Measurements from ENCODE around the gene KRTAP5-3. TPM values are rescaled to one million over a fixed set of nuclear protein-coding genes. Genes with fewer than 3 reads are reported as not detected.
A peak's percentile ranks its signal among the peaks of the same experiment; 100 is the strongest.
"Not testable (repeated sequence)": the region's sequence is repeated elsewhere in the genome, so short reads cannot be mapped to it uniquely, and the experiment has no call there.

KRTAP5-3 gene
- total RNA-seq, 2 donors from 2014 or later = not detected

DNA sequence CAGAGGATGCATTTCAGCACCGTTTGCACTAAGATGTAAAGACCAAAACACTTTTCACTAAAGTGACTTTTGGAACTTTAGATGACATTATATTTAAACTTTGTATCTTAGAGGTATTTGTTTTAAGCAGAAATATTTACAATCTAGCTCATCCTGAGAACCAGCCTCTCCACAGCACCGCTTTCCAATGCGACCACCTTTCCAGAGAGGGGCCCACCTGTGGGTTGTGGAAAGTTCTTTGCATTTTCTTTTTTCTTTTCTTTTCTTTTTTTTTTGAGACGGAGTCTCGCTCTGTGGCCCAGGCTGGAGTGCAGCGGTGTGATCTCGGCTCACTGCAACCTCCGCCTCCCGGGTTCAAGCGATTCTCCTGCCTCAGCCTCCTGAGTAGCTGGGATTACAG, 38.3 kb upstream of the KRTAP5-3 start:
- ATAC-seq; intact Hi-C loops (cut with DNase I, micrococcal nuclease); DNase-seq: not testable (repeated sequence)

DNA sequence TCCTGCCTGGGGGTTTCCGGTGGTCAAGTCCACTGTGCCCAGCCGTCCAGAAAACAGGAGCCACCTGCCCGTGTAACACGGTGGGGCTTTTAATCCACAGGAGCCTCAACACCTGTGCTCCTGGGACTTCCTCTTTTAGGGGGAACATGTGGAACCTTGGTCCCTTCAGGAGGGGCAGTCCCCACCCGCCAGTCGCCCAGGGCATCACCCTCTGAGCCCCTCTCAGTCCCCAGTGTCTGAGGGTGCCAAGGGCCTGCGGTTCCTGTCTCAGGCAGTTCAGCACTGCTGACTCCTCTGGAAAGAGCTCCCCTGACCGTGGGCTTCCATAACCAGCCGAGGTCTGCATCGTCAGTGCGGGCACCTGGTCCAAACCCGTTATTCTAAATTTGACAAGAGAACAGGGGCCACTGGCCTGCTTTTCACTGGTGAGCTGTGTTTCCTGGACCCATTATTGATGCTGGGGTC, 37.1 kb upstream of the KRTAP5-3 start:
- intact Hi-C loops (cut with DNase I, micrococcal nuclease) = no loop called here
- ATAC-seq (no peak), DNase-seq (no peak)

DNA sequence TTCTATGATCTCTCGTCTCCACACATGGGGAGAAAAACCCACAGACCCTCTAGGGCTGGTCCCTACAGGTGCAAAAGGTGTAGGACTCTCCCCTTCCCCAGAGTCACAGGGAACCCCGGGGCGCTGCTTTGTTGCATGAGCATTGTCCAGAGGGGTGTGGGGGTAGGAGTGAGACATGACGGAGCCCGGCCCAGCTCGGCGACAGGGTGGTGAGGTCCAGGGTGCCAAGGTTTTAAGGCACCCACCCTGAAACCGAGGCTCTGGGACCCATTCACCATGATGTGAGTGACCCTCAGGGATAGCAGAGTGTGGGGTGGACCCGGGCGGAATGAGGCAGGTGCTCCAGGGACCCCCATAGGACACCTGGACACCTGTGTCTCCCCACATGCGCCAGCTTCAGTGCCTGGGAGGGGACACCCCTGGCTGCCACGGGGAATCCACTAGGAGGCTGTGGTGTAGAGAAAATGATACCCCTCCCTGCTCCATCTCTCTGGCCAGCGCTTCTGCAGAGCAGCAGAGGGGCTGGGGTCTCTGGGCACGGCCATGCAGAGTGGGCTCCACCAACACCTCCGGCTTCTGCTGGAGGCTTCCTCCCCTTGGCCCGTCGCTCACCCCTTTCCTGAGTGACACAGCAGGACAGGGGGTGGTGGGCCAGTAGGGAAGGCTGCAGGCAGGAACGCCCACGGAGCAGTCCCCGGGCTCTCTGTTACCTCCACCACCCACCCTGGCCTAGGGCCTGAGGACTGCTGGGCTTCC, 36.5 kb upstream of the KRTAP5-3 start:
- DNase-seq (no peak), ATAC-seq (no peak)
- intact Hi-C loops (cut with DNase I, micrococcal nuclease) = no loop called here

DNA sequence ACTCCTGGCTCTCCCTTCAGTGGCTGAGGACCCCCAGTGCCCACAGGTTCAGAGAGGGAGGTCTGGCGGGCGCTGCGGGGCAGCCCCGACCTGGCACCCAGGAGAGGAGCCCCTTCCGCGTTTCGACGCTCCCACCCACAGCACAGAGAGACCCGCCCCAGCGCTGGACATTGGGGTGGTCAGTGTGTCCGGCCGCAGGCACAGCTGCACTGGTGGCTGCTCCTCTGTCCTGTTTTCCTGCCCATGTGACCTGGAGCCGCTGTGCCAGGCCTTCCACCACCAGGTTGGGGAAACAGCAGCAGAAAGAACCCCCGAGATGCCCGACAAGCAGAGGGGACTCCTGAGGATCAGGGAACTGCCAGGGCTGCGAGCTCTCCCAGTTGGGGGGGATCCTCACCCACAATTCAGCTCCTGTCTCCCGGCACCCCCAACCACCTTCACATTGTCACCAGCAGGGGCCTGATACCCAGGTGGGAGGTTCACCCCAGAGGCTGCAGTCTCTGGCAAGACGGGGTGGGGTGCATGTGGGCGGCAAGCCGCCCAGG, 35.0 kb upstream of the KRTAP5-3 start:
- intact Hi-C loops (cut with DNase I, micrococcal nuclease) = no loop called here
- ATAC-seq = no peak
- DNase-seq = no peak

DNA sequence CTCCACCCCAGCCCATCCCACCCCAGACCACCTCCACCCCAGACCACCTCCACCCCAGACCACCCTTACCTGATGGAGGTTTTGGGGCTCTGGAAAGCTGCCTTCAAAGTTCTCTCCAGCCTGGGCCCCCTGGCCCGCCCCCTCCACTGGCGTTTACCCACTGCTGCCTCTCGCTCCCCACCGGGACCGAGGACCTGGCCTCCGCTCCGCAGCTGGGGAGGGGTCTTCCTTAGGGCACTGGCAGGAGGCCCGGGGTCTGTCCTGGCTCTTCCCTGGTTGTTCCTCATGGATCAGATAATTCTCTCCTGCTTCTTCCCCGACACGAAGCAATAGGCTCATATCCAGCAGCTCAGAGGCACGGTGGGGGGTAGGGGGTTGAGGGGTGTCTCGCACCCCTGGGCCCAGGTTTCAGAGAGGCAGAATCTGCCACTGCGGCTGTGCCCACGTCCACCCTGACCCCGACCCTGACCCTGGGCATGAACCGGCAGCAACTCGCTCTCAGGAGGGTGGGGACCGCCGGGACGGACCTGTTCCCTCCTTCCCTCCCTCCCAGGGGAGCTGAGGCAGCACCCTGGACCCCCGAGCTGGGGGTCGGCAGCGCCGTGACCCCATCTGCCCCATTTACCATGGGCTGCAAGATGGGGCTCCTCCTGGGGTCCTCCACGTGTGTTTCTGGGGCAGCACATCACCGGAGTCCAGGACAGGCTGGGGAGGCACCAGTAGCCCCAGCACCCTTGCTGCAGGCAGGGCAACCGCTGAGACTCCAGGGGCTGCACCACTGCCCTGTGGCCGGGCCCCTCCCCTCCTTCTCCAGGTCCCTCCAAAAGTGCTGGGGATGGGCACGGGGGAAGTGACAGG, 34.3 kb upstream of the KRTAP5-3 start:
- intact Hi-C loops (cut with DNase I, micrococcal nuclease) = no loop called here
- no peak for DNase-seq
- ATAC-seq = no peak

DNA sequence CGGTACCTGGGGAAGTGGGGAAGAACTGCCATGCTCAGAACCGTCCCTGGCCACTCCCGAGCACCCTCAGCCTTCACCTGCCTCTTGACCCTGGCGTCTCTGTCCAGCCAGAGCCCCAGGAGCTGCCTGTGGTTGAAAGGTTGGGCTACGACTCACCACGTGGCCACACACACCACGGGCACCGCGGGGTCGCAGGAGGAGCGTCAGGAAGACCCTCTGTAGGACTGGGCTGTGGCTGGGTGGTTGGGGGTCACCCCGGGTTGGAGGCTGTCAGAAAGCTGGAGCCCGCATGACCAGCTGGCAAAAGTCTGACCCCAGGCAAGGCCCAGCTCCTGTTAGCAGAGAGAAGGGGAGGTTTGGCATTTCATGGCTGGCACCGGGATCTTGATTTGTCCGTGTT, 32.8 kb upstream of the KRTAP5-3 start:
- intact Hi-C loops (cut with DNase I, micrococcal nuclease) = no loop called here
- ATAC-seq (no peak), DNase-seq (no peak)

DNA sequence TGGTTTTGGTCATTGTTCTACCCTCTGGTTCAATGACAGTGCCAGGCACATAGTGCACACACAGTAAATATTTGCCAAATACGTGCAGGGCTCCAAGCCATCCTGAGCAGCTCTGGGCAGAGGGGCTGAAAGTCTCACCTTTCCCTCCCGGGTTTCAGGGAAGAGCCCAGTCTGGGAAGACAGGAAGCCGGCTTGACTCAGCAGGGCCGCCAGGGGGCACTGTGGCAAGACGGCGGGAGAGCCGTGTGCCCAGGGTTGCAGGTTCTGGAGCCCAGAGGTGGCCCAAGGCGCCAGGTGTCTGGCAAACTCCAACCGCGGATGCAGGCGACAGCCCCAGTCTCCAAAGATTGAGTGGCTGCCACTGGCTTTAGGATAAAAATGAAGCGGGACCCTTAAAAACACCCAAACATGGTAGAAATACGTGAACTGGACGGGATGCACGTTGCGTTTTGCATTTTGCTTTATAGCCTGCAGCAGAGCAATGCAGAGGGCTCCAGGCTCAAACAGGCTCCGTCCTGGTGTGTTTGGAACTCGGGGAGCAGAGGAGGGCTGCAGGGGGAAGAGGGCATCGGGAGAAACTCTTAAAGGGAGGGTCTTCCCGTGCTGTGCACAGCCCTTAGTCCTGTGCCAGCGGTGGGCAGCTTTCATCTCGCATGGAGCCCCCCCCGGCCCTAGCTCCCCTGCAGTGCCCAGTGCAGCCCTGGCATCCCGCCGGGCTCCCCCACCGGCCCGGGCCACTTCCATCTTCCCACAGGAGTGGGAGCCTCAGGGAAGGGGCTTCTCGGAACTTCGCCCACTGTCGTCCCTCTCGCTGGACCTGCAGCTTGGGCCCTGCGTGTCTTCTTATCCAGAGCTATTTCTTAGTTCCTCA, 32.0 kb upstream of the KRTAP5-3 start:
- intact Hi-C loops (cut with DNase I, micrococcal nuclease) = no loop called here
- ATAC-seq (peak; percentile 72), DNase-seq (peak in 1 of 2 donors; percentile 36)

DNA sequence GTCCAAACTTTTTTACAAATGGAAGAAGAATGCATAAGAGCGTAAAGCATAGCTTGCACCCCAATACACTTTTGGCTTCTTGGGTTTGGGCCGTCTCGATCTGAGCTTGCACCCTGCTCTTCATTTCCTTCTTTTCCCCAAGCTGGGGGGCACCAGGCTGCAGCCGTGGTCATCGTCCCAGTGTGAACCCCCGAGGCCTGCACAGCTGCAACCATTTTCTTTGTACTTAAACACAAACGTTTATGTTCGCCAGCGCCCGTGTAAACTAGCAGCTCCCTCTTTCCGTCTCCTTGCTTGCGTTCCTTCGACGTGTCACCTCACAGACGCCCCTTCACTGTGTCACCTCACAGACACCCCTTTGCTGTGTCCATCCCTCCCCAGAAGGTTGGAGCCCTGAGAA, 31.4 kb upstream of the KRTAP5-3 start:
- DNase-seq = no peak
- no peak for ATAC-seq

DNA sequence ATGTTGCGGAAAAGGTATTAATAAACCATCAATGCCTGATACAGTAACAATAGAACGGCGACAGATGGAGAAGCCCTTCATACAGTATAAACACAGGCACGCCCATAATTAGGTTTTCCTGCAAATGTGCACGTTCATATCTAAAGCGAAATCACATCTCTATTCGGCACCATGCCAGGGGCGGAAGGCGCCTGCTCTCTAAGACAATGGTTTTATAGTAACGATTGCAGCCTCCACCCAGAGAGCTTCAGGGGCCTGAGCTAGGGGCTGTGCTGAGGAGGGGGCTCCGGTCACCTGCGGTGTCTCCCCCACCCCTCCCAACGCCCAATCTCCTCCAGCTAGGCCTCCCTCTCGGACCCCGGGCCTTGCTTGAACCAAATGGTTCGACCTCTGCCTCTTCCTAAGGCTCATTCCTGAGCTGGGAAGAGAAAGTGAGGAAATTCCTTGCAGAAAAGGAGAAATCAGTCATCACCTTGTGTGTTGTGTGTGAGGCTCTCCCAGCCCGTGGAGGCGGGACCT, 30.9 kb upstream of the KRTAP5-3 start:
- DNase-seq (peak; percentile 80 to 89), ATAC-seq (peak; percentile 91)
- intact Hi-C loops (cut with DNase I, micrococcal nuclease) = no loop called here

More for the DNA sequence above, 31.4 kb upstream of the KRTAP5-3 start:
- intact Hi-C loops (cut with DNase I, micrococcal nuclease) = no loop called here

DNA sequence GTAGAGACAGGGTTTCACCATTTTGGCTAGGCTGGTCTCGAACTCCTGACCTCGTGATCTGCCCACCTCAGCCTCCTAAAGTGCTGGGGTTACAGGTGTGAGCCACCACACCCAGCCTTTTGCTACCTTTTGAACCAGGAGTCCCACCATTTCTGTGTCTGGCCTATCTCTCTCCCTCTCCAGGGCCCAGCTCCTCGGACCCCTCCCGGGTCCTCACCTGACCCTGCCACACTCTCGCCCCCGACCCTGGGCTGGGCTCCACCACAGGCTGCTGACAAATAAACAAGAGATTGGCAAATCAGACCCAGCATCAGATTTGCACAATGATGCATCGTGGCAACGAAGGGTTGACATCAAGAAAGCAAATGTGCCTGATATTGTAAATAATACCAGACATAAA, 30.1 kb upstream of the KRTAP5-3 start:
- ATAC-seq = no peak
- DNase-seq = no peak
- intact Hi-C loops (cut with DNase I, micrococcal nuclease) = no loop called here

DNA sequence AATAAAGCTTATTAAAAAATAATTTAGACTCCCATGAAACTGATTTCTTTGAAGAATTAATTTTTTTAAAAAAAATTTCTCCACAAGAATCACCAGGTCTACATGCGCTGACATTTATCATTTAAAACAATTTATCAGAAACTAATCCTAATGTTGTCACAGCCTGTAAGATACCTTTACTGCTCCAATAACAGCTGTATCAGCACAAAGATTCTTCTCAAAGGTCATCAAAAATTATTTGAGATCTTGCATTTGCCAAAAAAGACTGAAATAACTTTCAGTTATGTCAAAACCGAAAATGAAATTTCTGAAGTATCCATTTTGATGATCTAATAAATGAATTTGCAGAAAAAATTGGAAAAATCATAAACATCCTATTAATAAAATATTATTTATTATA, 29.4 kb upstream of the KRTAP5-3 start:
- no peak for DNase-seq
- intact Hi-C loops (cut with DNase I, micrococcal nuclease) = no loop called here
- ATAC-seq = no peak

DNA sequence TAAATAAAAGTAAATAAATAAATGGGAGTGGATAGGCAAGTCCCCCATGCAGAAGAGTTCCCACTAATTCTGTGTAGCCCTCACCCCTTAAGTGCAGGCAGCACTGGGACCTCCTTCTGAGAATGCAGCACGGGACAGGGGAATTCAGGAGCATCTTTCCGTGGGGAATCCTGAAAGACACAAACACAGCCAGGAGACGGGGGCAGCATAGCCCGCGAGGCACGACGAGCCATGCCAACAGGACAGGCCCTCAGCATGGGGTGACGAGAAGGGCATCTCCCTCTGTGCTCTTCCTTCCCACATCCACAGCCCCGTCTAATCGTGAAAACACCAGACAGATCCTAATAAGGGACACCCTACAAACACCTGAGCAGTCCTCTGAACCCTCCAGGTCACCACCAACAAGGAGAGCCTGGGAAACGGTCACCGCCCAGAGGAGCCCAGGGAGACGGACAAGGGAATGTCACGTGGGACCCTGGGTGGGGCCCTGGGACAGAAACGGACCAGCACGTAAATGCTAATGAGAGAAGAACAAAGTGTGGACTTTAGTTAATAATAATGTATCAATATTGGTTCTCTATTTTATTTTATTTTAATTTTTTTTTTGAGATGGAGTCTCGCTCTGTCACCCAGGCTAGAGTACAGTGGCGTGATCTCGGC, 28.2 kb upstream of the KRTAP5-3 start:
- no peak for ATAC-seq

DNA sequence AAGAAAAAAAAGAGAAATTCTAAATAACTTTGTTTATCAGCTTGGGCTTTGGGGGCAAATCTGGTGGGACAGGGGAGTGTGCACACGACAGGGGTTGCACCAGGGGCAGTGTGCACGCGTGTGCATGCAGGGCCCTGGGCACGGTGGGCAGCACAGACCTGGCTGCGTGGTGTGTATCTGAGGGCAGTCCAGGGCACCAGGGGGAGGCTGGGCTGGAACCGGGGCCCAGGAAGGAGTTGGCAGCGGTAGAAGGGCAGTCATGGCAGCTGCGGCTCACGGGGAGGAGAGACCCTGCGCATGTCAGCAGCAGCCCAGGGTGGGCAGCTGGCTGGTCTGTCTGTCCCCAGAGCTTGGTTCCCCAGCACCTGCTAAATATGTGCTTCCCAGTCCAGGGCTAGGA, 25.6 kb upstream of the KRTAP5-3 start:
- DNase-seq = no peak
- ATAC-seq = no peak
- intact Hi-C loops (cut with DNase I, micrococcal nuclease) = no loop called here

More for the DNA sequence above, 28.2 kb upstream of the KRTAP5-3 start:
- no peak for DNase-seq
- intact Hi-C loops (cut with DNase I, micrococcal nuclease) = no loop called here

DNA sequence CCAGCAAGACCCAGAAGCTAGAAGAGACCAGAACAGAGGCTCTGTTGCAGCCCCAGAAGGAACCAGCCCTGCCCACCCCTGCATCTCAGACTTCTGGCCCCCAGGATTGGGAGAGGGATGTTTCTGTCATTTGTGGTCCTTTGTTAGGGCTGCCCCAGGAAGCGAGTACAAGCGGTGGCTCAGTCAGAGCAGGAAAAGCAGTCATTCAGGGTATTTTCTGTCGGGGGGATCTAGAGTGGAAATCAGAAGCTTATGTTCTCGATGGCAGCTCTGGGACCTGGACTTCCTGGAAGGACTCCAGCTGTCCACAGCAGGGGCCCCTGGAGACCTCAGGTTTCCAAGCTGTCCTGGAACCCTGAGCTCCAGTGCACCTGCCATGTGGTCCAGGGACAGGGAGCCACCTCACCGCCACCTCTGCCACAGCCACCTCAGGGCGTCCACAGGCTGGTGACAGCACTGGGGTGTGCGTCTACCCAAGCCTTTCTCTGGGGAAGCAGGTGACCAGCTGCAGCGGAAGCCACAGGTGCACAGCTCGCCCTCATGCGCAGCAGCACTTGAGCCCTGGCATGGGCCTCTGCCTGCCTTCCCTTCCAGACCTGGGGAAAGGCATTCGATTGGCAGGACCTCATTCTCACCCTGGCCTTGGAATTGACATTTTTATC, 23.9 kb upstream of the KRTAP5-3 start:
- intact Hi-C loops (cut with DNase I, micrococcal nuclease) = no loop called here
- DNase-seq (no peak), ATAC-seq (no peak)

DNA sequence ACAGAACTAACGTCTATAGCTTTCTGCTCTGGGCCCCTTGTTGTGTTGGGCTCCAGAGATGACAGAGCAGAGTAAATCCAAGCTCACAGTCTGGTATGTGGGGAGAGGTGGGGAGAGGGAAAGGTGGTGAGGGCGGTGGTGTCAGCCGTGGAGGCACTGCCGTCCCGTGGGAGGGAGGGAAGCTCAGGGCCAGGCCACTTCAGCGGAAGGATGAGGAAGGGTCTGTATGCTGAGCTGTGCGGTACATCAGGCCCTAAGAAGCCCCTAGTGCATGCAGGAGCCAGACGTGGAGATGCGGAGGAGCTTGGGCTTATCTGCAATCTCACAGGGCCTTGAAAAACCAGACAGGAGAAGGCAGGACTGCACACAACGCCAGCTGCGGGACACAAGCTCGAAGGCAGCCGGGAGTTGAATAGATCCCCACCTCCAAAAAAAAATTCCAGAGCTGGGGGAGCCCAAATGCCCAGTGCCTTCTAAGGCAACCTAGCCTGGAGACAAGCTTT, 22.9 kb upstream of the KRTAP5-3 start:
- intact Hi-C loops (cut with DNase I, micrococcal nuclease) = no loop called here
- DNase-seq (no peak), ATAC-seq (no peak)

DNA sequence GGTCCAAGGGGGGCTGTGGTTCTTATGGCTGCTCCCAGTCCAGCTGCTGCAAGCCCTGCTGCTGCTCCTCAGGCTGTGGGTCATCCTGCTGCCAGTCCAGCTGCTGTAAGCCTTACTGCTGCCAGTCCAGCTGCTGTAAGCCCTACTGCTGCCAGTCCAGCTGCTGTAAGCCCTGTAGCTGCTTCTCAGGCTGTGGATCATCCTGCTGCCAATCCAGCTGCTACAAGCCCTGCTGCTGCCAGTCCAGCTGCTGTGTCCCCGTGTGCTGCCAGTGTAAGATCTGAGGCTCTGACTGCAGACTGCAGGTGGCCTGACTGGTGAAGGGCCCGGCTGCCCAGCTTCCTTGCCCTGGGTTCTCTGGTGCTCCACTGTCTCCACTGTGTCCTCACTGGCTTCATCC, 22.0 kb upstream of the KRTAP5-3 start:
- intact Hi-C loops (cut with DNase I, micrococcal nuclease) = no loop called here
- ATAC-seq = no peak
- DNase-seq = no peak

DNA sequence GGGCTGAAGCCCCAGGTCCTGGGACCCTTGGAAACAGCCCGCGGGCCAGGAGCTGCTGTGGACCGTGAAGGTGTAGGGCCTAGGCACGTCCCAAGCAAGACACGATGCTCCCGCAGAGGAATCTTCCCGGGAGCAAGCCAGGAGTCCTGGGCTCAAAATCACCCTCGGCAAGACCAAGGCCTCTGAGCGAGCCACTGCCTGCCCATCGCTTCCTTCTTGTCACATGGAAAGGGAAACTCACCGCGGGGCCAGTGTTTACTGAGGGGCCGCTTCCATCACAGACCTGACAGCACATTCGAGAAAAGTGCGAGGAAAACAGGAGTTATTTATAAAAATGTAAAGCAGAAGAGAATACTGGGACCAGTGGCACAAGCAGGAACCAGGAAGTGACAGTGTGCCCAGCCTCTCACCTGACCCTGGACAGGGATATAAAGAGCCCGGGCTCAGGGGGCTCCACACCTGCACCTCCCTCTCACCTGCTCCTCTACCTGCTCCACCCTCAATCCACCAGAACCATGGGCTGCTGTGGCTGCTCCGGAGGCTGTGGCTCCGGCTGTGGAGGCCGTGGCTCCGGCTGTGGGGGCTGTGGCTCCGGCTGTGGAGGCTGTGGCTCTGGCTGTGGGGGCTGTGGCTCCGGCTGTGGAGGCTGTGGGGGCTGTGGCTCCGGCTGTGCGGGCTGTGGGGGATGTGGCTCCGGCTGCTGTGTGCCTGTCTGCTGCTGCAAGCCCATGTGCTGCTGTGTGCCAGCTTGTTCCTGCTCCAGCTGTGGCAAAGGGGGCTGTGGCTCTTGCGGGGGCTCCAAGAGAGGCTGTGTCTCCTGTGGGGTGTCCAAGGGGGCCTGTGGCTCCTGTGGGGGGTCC, 21.3 kb upstream of the KRTAP5-3 start, which contains the start of gene KRTAP5-5:
KRTAP5-5 (plus strand) TSS at position 450 of the 860 bp plus-strand sequence; CDS start at position 516, 66 bp downstream.
- intact Hi-C loops (cut with DNase I, micrococcal nuclease) = no loop called here
- ATAC-seq (peak; percentile 70), DNase-seq (no peak)
